GM21619 (cell line): ENCODE data around the gene NOBOX.
"Not testable (repeated sequence)": the region's sequence is repeated elsewhere in the genome, so short reads cannot be mapped to it uniquely, and the experiment has no call there.

Source experiments
- ATAC-seq: cut with Tn5 transposase; IDR thresholded peaks from one replicate; pipeline ENCODE4 v1.9.1; 2021; ENCODE audit not compliant: unreplicated experiment

NOBOX gene

GRCh38 chr7:144397086-144397485 is 6.4 kb downstream of the NOBOX start:
- no peak for ATAC-seq

- ATAC-seq, result peak; percentile 85
Measured at GRCh38 chr7:144391823-144392255, 11.7 kb downstream of the NOBOX start.

- ATAC-seq, result no peak
Measured at GRCh38 chr7:144391014-144391413, 12.5 kb downstream of the NOBOX start.

- no peak for ATAC-seq
Measured at GRCh38 chr7:144390481-144390880, 13.0 kb downstream of the NOBOX start.

GRCh38 chr7:144388950-144389349 is 14.5 kb downstream of the NOBOX start:
- no peak for ATAC-seq

- ATAC-seq, result no peak
Measured at GRCh38 chr7:144386741-144387140, 16.8 kb downstream of the NOBOX start.

- no peak for ATAC-seq
Measured at GRCh38 chr7:144384555-144385245, 18.8 kb downstream of the NOBOX start.

GRCh38 chr7:144384071-144384470 is 19.4 kb downstream of the NOBOX start:
- ATAC-seq, result peak; percentile 90

- no peak for ATAC-seq
Measured at GRCh38 chr7:144379776-144380384, 23.6 kb downstream of the NOBOX start.

- no peak for ATAC-seq
Measured at GRCh38 chr7:144378651-144379050, 24.8 kb downstream of the NOBOX start.

GRCh38 chr7:144369221-144369620 is 34.3 kb downstream of the NOBOX start:
- ATAC-seq, result not testable (repeated sequence)

- ATAC-seq, result not testable (repeated sequence)
Measured at GRCh38 chr7:144367250-144367649, 36.2 kb downstream of the NOBOX start.

- ATAC-seq, result not testable (repeated sequence)
Measured at GRCh38 chr7:144365523-144365922, 38.0 kb downstream of the NOBOX start.

GRCh38 chr7:144362061-144362460 is 41.4 kb downstream of the NOBOX start:
- ATAC-seq, result not testable (repeated sequence)

- ATAC-seq, result not testable (repeated sequence)
Measured at GRCh38 chr7:144356860-144357259, 46.6 kb downstream of the NOBOX start.

GRCh38 chr7:144356185-144356584 is 47.3 kb downstream of the NOBOX start:
- not testable (repeated sequence) for ATAC-seq

GRCh38 chr7:144355176-144355822 is 48.2 kb downstream of the NOBOX start, which contains the start of gene ARHGEF5:
Gene ARHGEF5 (plus strand): TSS chr7:144355402. CDS start chr7:144362670, 7,268 bp downstream.
- peak; percentile 72 for ATAC-seq

- ATAC-seq, result not testable (repeated sequence)
Measured at GRCh38 chr7:144351667-144352066, 51.8 kb downstream of the NOBOX start.

- peak; percentile 26 for ATAC-seq
Measured at GRCh38 chr7:144348625-144349024, 54.9 kb downstream of the NOBOX start.
